Testis (tissue), 3 donors: ENCODE data around the gene LARGE1. TPM values are rescaled to one million over a fixed set of nuclear protein-coding genes. Genes with fewer than 3 reads are reported as not detected.

Source experiments
- DNase-seq: peaks from one replicate; pipeline ENCODE4 v3.0.0-alpha.2; 2019
- H3K27ac ChIP-seq, 2 donors: fragments of 200-600 bp; sonication (generic); one replicate each; pipeline ENCODE4 v1.5.1; 2019
- H3K27me3 ChIP-seq: fragments of 200-600 bp; sonication (generic); one replicate; pipeline ENCODE4 v1.5.1; 2019
- H3K36me3 ChIP-seq: fragments of 200-600 bp; sonication (generic); one replicate; pipeline ENCODE4 v1.5.1; 2017; ENCODE audit warnings: low read depth; ENCODE audit errors: missing control alignments
- H3K4me1 ChIP-seq: fragments of 200-600 bp; sonication (generic); one replicate; pipeline ENCODE4 v1.5.1; 2019
- H3K4me3 ChIP-seq, 2 donors: fragments of 200-600 bp; sonication (generic); one replicate each; pipeline ENCODE4 v1.5.1; 2017 to 2019
- H3K9me3 ChIP-seq: fragments of 200-600 bp; sonication (generic); one replicate; pipeline ENCODE4 v1.5.1; 2017
- POLR2A ChIP-seq: fragments of 450-650 bp; IDR thresholded peaks from one replicate; pipeline ENCODE4 v1.6.1; 2017; ENCODE audit warnings: antibody characterized with exemption, mild to moderate bottlenecking, moderate library complexity
- WGBS, 2 donors: methylation state at CpG; one replicate each; pipeline ENCODE4 v1.1.5; 2018; 5-methylcytosine and 5-hydroxymethylcytosine counted together
- intact Hi-C: fragments of 100-400 bp; cut with DNase I; formaldehyde crosslinking; loops from one replicate; pipeline ENCODE4 v1.15.1; 2023; ENCODE audit warnings: low total_unique reads
- polyA plus RNA-seq: library from polyadenylated mRNA; stranded (reverse); fragments of 350-450 nt; fragmentation: Illumina TruSeq; extraction: RNeasy Lipid Tissue Mini Kit (QIAGEN cat#74804); gene quantifications from one replicate; pipeline ENCODE4 v1.2.3, GENCODE V29; 2014; ENCODE audit warnings: low read depth, low replicate concordance; ENCODE audit not compliant: insufficient read depth
- total RNA-seq, 2 donors: library from RNA; depleted of rRNA; stranded (reverse); fragments of >200 nt; gene quantifications; one replicate each; pipeline ENCODE4 v1.2.3, GENCODE V29; 2016
- TF ChIP-seq, protein P1 (sequence below), 3 experiments: fragments of 450-650 bp in 2 of 3; fragments of 200-600 bp in 1 of 3; sonication (generic) in 1 of 3; IDR thresholded peaks; one replicate each; pipeline ENCODE4 v1.5.1; 2016 to 2019; ENCODE audit warnings: antibody characterized with exemption in 3 of 3, mild to moderate bottlenecking in 2 of 3, moderate library complexity in 1 of 3

The LARGE1 gene
- total and polyA plus RNA-seq, 3 donors from 2014 or later = 19.5 to 27.3 (median 21.8) TPM

DNA sequence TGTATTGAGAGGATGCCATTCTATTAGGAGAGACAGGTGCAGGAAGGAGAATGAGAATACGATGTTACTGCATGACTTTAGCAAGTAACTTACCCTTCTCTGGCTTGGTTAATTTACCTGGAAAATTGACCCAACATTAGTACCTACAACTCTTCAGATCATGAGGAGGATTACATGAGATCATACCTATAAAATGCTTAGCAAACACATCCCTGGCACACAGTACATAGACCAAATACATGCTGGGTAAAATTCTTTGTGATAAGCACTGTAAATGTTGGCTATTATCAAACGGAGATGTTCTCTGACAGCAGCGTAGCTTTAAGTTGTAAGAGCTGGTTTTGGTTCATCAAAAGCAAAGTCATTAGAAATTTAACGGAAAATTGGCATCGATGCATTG lies 28.8 kb downstream of the LARGE1 start:
- Histone ChIP-seq H3K27ac (no peak overlapping the region), H3K9me3 (no peaks in the 10 kb centered on the region), H3K27me3 (no peaks in the 10 kb centered on the region), H3K4me1 (no peaks in the 10 kb centered on the region), H3K4me3 (no peak overlapping the region), H3K36me3 (no peaks in the 10 kb centered on the region)
- intact Hi-C loops = no loop called here
- DNase-seq = no peak
- 81 to 91% methylated on average over 5 of the region's 5 CpGs for WGBS, 2 donors
- TF ChIP-seq, protein P1, sequence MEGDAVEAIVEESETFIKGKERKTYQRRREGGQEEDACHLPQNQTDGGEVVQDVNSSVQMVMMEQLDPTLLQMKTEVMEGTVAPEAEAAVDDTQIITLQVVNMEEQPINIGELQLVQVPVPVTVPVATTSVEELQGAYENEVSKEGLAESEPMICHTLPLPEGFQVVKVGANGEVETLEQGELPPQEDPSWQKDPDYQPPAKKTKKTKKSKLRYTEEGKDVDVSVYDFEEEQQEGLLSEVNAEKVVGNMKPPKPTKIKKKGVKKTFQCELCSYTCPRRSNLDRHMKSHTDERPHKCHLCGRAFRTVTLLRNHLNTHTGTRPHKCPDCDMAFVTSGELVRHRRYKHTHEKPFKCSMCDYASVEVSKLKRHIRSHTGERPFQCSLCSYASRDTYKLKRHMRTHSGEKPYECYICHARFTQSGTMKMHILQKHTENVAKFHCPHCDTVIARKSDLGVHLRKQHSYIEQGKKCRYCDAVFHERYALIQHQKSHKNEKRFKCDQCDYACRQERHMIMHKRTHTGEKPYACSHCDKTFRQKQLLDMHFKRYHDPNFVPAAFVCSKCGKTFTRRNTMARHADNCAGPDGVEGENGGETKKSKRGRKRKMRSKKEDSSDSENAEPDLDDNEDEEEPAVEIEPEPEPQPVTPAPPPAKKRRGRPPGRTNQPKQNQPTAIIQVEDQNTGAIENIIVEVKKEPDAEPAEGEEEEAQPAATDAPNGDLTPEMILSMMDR (IDR thresholded peaks at IDR 0.05) = no peak
- no peak for TF ChIP-seq POLR2A

DNA sequence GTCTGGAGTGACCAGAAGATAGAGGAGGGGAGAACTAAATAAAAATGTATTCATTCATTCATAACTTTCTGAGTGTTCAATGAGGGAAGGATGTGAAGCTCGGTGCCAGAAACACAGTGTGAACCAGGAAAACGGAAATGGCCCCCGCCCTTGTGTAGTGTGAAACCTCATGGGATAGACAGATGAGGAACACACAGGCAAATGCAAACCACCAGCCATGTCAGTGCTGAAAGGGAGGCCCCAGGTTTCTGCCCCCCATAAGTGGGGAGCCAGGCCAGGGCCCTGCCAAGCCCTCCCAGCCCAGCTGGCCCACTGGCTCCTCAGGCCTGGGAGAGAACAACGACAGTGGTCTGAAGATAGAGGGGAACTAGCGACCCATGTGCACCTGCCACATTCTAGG lies 30.5 kb downstream of the LARGE1 start:
- TF ChIP-seq POLR2A = no peak
- TF ChIP-seq, protein P1 (IDR thresholded peaks at IDR 0.05) = no peak
- DNase-seq = no peak
- no peaks in the 10 kb centered on the region for H3K4me1 ChIP-seq
- WGBS, 2 donors = 79 to 83% methylated on average over 5 of the region's 5 CpGs
- no peaks in the 10 kb centered on the region for H3K27me3 ChIP-seq
- no peaks in the 10 kb centered on the region for H3K36me3 ChIP-seq
- no peaks in the 10 kb centered on the region for H3K9me3 ChIP-seq
- intact Hi-C loops = no loop called here
- no peak overlapping the region for H3K4me3 ChIP-seq
- no peak overlapping the region for H3K27ac ChIP-seq

DNA sequence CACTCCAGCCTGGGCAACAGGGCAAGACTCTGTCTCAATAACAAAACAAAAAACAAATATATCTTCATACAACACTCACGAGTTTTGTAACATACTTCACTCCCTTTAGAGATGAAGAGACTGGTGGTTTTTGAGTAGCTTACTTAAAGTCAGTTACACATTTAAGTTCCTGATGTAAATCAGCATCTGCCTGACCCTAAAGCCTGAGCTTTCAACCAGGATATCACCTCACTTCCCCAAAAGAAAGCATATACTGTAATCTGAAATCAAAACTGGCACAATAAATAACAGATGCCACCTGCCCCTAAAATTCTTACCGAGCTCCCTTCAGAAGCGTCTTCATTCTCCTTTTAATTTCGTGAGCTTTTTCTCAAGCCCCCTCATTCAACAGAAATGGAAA lies 31.5 kb downstream of the LARGE1 start:
- no peak for DNase-seq
- 78 to 83% methylated on average over 4 of the region's 4 CpGs for WGBS, 2 donors
- H3K36me3 ChIP-seq = no peaks in the 10 kb centered on the region
- intact Hi-C loops = no loop called here
- no peaks in the 10 kb centered on the region for H3K4me1 ChIP-seq
- no peaks in the 10 kb centered on the region for H3K9me3 ChIP-seq
- H3K4me3 ChIP-seq = no peak overlapping the region
- no peaks in the 10 kb centered on the region for H3K27me3 ChIP-seq
- no peak for TF ChIP-seq POLR2A
- TF ChIP-seq, protein P1 (IDR thresholded peaks at IDR 0.05) = no peak
- no peak overlapping the region for H3K27ac ChIP-seq

DNA sequence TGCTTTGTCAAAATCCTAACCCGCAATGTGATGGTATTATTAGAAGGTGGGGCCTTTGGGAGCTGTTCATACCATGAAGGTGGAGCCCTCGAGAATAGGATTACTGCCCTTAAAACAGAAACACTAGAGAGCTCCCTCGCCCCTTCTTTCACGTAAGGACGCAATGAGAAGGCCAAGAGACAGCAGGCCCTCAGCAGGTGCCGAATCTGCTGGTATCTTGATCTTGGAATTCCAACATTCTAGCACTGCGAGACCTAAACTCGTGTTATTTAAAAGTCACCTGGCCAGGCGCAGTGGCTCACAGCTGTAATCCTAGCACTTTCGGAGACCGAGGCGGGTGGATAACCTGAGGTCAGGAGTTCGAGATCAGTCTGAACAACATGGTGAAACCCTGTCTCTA lies 33.1 kb downstream of the LARGE1 start:
- 93% methylated on average over 13 of the region's 13 CpGs for WGBS, 2 donors
- intact Hi-C loops = no loop called here

DNA sequence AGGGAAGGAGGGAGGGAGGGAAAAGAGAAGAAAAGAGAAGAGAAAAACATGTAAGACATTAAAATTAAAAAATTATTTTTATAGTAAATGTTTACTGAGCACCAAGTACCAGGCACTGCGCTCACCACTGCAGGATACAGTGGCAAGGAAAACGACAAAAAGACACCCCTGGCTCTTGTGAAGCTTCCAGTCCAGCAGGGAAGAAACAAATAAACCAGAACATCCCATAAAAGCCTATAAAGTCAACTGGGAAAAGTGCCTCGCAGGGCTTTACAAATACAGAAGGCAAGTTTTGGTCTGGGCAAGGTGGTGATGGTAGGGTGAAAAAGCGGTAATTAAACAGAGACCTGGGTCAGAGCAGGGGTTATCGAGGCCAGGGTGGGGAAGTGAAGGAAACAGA lies 33.6 kb downstream of the LARGE1 start:
- TF ChIP-seq POLR2A = no peak
- TF ChIP-seq, protein P1 (IDR thresholded peaks at IDR 0.05) = no peak
- 85 to 86% methylated on average over 5 of the region's 5 CpGs for WGBS, 2 donors
- Histone ChIP-seq H3K27ac (no peak overlapping the region), H3K4me3 (no peak overlapping the region), H3K9me3 (no peaks in the 10 kb centered on the region), H3K27me3 (no peaks in the 10 kb centered on the region), H3K36me3 (no peaks in the 10 kb centered on the region), H3K4me1 (no peaks in the 10 kb centered on the region)
- no peak for DNase-seq
- intact Hi-C loops = no loop called here

More for the DNA sequence above, 33.1 kb downstream of the LARGE1 start:
- TF ChIP-seq, protein P1 (IDR thresholded peaks at IDR 0.05) = no peak
- no peak for TF ChIP-seq POLR2A
- no peaks in the 10 kb centered on the region for H3K27me3 ChIP-seq
- no peak for DNase-seq
- no peaks in the 10 kb centered on the region for H3K9me3 ChIP-seq
- H3K4me3 ChIP-seq = no peak overlapping the region
- no peaks in the 10 kb centered on the region for H3K36me3 ChIP-seq
- H3K4me1 ChIP-seq = no peaks in the 10 kb centered on the region
- H3K27ac ChIP-seq = no peak overlapping the region
